Skeletal muscle tissue (tissue), 4 donors: ENCODE measurements around the gene DRGX. TPM values are rescaled to one million over a fixed set of nuclear protein-coding genes. Genes with fewer than 3 reads are reported as not detected.

Source experiments
- H3K27ac ChIP-seq: one replicate; pipeline ENCODE4 v1.7.0; 2013; ENCODE audit warnings: mild to moderate bottlenecking, low read depth, low read length, inconsistent platforms
- H3K27me3 ChIP-seq, 3 donors: one replicate each; pipeline ENCODE4 v1.7.0; 2013; ENCODE audit warnings: low read length in 3 of 3; ENCODE audit not compliant: control insufficient read depth in 3 of 3, insufficient read depth in 3 of 3
- H3K36me3 ChIP-seq, 3 donors: one replicate each; pipeline ENCODE4 v1.7.0; 2013; ENCODE audit warnings: low read length in 3 of 3; ENCODE audit not compliant: control insufficient read depth in 3 of 3, insufficient read depth in 3 of 3
- H3K4me1 ChIP-seq, 3 donors: one replicate each; pipeline ENCODE4 v1.7.0; 2013; ENCODE audit warnings: low read length in 3 of 3, mild to moderate bottlenecking in 3 of 3; ENCODE audit not compliant: control insufficient read depth in 3 of 3, insufficient read depth in 3 of 3
- H3K4me3 ChIP-seq, 3 donors: one replicate each; pipeline ENCODE4 v1.7.0; 2013; ENCODE audit warnings: low read length in 3 of 3
- H3K9ac ChIP-seq, 3 donors: one replicate each; pipeline ENCODE4 v1.7.0; 2013; ENCODE audit warnings: low read length in 3 of 3, mild to moderate bottlenecking in 3 of 3, moderate library complexity in 2 of 3, low read depth in 1 of 3
- H3K9me3 ChIP-seq, 3 donors: one replicate each; pipeline ENCODE4 v1.7.0; 2013; ENCODE audit warnings: low read length in 3 of 3; ENCODE audit not compliant: control insufficient read depth in 3 of 3
- total RNA-seq: library from RNA; depleted of rRNA; stranded (reverse); fragments of >200 nt; gene quantifications from one replicate; pipeline ENCODE4 v1.2.3, GENCODE V29; 2014
- donor health status: Osteomylitis.

DRGX gene
- total RNA-seq, 1 donor from 2014 or later = not detected

DNA sequence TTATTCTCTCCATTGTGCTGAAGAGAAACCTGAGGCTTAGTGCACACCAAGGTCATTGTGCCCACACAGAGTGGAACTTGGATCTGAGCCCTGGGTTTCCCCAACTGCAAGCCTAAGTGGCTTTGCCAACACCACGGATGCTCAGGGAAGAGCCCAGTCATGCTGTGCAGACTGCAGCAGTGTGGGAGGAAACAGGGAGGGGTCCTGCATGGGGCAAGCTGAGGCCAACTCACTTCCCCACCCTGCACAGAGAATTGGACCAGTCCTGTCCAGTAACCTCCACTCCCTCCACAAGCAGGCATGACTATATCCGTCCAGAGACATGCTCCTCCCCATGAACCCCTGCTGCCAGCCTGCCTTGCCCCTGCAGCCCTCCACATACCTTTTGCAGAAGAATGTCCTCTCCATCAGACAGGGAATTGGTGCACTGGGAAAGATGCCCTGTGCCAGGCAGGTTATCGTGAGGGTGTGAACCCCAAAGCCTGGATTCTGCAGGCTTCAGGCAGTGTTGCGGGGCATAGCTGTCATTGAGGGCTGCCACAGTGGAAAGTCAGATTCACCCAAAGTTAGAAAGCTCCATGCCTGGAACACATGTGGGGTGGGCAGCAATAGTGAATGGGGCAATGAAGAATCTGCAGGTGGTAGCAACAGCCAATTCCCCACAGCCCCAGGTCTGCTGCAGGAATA lies 44.9 kb downstream of the DRGX start:
- H3K9ac ChIP-seq = no peak overlapping the region
- H3K27ac ChIP-seq = no peak overlapping the region
- no peaks in the 10 kb centered on the region for H3K36me3 ChIP-seq
- H3K27me3 ChIP-seq = peaks cover 0 to 19% (median 2%) of the 10 kb centered on the region in 3 donors
- H3K9me3 ChIP-seq = peaks cover 3 to 15% (median 6%) of the 10 kb centered on the region in 3 donors
- H3K4me1 ChIP-seq = no peaks in the 10 kb centered on the region
- no peak overlapping the region for H3K4me3 ChIP-seq

DNA sequence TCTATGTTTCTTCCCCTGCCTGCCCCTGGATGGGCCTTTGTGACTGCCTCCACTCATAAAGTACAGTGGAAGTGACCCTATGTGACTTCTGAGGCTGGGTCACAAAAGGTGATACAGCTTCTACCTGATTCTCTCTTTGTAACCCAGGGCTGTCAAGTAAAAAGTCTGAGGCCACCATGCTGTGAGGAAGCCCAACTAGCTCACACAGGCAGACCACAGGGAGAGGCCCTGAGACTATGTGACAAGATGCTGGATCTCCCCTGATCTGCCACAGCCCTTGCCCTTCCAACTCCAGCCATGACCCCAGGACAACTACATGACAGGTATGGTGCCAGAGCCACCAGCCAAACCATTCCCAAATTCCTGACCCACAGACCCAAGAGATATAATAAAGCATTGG lies 45.8 kb downstream of the DRGX start:
- Histone ChIP-seq H3K27me3 (peaks cover 0 to 19% (median 2%) of the 10 kb centered on the region in 3 donors), H3K4me1 (no peaks in the 10 kb centered on the region), H3K9me3 (peaks cover 3 to 15% (median 6%) of the 10 kb centered on the region in 3 donors), H3K9ac (no peak overlapping the region), H3K27ac (no peak overlapping the region), H3K36me3 (no peaks in the 10 kb centered on the region), H3K4me3 (no peak overlapping the region)

DNA sequence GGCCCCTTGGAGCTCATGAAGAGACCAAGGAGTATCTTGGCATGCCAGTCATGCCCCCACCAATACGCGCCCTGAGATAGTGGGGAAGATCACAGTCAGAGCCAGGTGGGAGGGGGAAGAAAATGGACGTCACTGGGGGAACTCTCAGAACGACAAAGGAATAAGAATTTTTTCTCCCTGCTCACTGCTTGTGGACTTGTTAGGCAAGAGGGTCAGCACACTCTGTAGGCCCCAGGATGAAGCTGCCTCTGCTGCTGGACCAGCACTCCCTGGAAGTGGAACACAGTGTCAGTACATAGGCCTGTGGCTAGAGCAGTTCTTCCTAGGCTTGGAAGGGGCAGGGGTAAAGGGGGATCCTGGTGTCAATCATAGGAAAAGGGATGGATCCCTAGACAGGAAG lies 46.5 kb downstream of the DRGX start:
- Histone ChIP-seq H3K36me3 (no peaks in the 10 kb centered on the region), H3K4me3 (no peak overlapping the region), H3K27ac (no peak overlapping the region), H3K27me3 (peaks cover 0 to 19% (median 2%) of the 10 kb centered on the region in 3 donors), H3K9me3 (peaks cover 3 to 15% (median 6%) of the 10 kb centered on the region in 3 donors), H3K4me1 (no peaks in the 10 kb centered on the region), H3K9ac (no peak overlapping the region)

DNA sequence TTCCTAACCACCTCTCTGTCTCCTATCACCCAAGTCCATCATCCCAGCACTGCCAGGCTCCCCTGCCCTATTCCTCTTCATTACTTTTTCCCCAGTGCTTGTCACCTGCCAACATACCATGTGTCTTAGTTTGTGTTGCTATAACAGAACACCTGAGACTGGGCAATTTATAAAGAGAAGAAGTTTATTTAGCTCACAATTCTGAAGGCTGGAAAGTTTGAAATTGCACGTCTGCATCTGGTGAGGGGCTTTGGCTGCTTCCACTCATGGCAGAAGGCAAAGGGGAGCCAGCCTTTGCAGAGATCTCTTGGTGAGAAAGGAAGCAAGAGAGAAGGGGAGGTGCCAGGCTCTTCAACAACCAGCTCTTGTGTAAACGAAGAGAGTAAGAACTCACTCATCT lies 47.3 kb downstream of the DRGX start:
- H3K9me3 ChIP-seq = peaks cover 3 to 15% (median 6%) of the 10 kb centered on the region in 3 donors
- peaks cover 0 to 19% (median 2%) of the 10 kb centered on the region in 3 donors for H3K27me3 ChIP-seq
- no peak overlapping the region for H3K9ac ChIP-seq
- no peaks in the 10 kb centered on the region for H3K4me1 ChIP-seq
- H3K36me3 ChIP-seq = no peaks in the 10 kb centered on the region
- no peak overlapping the region for H3K4me3 ChIP-seq
- no peak overlapping the region for H3K27ac ChIP-seq

DNA sequence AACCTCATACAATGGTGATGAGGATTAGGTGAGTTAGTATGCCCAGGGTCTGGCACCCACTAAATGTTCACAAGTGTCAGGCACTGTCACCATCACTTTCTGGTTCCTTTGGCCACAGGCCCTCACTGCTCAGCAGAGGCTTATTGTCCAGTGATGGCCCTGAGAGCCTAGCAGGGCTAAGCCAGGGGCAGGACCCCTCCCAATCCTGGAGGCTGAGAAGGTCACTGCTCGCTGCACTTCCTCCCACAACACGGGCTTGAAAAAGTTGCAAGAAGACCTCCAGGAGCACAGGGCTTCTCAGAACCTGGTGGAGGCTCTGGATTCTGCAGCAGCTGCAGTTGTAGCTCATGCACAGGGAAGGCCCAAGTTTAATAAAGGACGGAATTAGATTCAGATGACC lies 48.1 kb downstream of the DRGX start:
- no peaks in the 10 kb centered on the region for H3K36me3 ChIP-seq
- H3K4me3 ChIP-seq = no peak overlapping the region
- H3K27me3 ChIP-seq = peaks cover 0 to 16% (median 2%) of the 10 kb centered on the region in 3 donors
- H3K4me1 ChIP-seq = no peaks in the 10 kb centered on the region
- no peak overlapping the region for H3K27ac ChIP-seq
- H3K9me3 ChIP-seq = peaks cover 3 to 15% (median 6%) of the 10 kb centered on the region in 3 donors
- H3K9ac ChIP-seq = no peak overlapping the region

DNA sequence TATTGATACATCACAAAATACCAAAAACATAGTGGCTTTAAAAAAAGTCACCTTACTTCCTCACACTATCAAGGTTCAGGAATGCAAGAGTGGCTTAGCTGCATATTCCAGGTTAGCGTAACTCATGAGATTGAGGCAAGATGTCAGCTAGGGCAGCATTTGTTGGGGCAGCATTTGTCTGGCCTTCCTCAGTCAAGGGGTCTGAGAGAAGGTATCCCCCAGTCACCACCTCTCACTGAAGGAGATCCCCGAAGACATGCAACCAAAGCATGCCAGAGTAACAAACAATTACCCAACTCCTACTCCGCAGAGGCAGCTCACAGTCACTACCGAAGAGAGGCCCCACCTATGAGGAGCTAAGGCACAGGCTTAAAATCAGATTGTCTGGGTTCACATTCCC lies 48.5 kb downstream of the DRGX start:
- no peak overlapping the region for H3K27ac ChIP-seq
- no peaks in the 10 kb centered on the region for H3K4me1 ChIP-seq
- peaks cover 0 to 16% (median 2%) of the 10 kb centered on the region in 3 donors for H3K27me3 ChIP-seq
- peaks cover 3 to 15% (median 6%) of the 10 kb centered on the region in 3 donors for H3K9me3 ChIP-seq
- no peak overlapping the region for H3K4me3 ChIP-seq
- no peak overlapping the region for H3K9ac ChIP-seq
- no peaks in the 10 kb centered on the region for H3K36me3 ChIP-seq

DNA sequence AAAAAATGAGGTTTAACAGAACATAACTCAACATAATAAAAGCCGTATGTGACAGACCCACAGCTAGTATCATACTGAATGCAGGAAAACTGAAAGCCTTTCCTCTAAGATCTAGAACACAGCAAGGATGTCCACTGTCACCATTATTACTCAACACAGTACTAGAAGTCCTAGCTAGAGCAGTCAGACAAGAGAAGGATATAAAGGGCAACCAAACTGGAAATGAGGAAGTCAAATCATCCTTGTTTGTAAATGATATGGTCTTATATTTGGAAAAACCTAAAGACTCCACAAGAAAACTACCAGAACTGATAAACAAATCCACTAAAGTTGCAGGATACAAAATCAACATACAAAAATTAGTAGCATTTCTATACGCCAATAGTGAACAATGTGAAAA lies 51.0 kb downstream of the DRGX start:
- no peaks in the 10 kb centered on the region for H3K27me3 ChIP-seq
- H3K4me3 ChIP-seq = no peak overlapping the region
- H3K4me1 ChIP-seq = no peaks in the 10 kb centered on the region

DNA sequence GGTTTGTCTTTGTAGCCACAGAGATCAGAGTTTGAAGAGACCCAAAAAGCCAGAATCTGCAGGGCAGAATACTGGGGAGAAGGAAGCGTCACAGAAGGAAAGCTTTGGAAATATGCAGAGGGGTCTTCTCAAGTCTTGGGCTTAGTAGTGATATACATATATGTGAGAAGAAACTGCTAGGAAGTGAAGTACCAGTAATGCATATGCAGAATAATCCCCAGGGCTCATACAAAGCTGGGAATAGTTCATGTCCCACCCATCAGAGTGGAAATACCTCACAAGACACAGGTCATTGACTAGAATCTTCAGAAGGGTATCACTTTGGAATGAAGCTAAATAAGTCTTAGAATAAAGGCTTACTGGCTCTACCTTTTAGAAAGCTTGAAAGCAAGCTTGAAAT lies 57.3 kb downstream of the DRGX start:
- H3K4me3 ChIP-seq = no peak overlapping the region

More for the DNA sequence above, 51.0 kb downstream of the DRGX start:
- H3K27ac ChIP-seq = no peak overlapping the region
- no peak overlapping the region for H3K9ac ChIP-seq
- peaks cover 0 to 7% (median 0%) of the 10 kb centered on the region in 3 donors for H3K9me3 ChIP-seq
- H3K36me3 ChIP-seq = no peaks in the 10 kb centered on the region

DNA sequence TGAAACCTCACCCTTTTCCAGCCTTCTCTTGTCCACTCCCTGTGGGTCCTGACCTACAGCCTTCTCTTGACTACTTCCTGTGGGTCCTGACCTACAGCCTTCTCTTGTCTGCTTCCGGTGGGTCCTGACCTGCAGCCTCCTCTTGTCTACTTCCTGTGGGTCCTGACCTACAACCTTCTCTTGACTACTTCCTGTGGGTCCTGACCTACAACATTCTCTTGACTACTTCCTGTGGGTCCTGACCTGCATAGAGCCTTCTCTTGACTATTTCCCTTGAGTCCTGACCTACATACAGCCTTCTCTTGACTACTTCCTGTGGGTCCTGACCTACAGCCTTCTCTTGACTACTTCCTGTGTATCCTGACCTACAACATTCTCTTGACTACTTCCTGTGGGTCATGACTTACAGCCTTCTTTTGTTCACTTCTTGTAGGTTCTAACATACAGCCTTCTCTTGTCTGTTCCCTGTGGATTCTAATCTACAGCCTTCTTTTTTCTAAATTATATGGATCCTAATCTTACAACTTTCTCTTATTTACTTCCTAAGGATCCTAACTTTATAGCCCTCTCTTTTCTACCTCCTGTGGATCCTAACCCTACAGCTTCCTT lies 60.4 kb downstream of the DRGX start:
- Histone ChIP-seq H3K4me3 (no peak overlapping the region), H3K27ac (no peak overlapping the region), H3K27me3 (no peaks in the 10 kb centered on the region), H3K9ac (no peak overlapping the region), H3K36me3 (peaks cover 0 to 2% (median 0%) of the 10 kb centered on the region in 3 donors), H3K4me1 (no peaks in the 10 kb centered on the region), H3K9me3 (no peaks in the 10 kb centered on the region)

More for the DNA sequence above, 57.3 kb downstream of the DRGX start:
- no peak overlapping the region for H3K9ac ChIP-seq
- H3K4me1 ChIP-seq = no peaks in the 10 kb centered on the region
- no peaks in the 10 kb centered on the region for H3K9me3 ChIP-seq
- no peaks in the 10 kb centered on the region for H3K27me3 ChIP-seq
- H3K27ac ChIP-seq = no peak overlapping the region
- H3K36me3 ChIP-seq = peaks cover 0 to 2% (median 0%) of the 10 kb centered on the region in 3 donors

DNA sequence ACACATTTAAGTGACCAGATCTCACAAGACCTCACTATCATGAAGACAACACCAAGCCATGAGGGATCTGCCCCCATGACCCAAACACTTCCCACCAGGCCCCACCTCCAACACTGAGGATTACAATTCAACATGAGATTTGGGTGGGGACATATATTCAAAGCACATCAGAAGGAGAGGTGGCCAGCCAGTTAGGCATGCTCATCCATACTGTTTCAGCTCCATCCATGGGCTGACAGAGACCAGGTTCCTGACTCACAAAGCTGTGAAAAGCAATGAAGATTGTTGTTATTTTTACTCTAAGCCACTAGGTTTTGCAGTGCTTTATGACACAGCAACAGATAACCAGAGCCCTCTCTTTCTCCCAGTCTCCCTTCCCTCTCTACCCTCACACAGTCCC lies 60.9 kb downstream of the DRGX start:
- no peak overlapping the region for H3K9ac ChIP-seq
- no peaks in the 10 kb centered on the region for H3K9me3 ChIP-seq
- no peak overlapping the region for H3K27ac ChIP-seq
- H3K4me3 ChIP-seq = no peak overlapping the region
- H3K36me3 ChIP-seq = peaks cover 0 to 2% (median 0%) of the 10 kb centered on the region in 3 donors
- no peaks in the 10 kb centered on the region for H3K27me3 ChIP-seq
- no peaks in the 10 kb centered on the region for H3K4me1 ChIP-seq
